Measurements from ENCODE around the gene WWC2. TPM values are rescaled to one million over a fixed set of nuclear protein-coding genes. Genes with fewer than 3 reads are reported as not detected.

The WWC2 gene
- total and polyA plus RNA-seq, 7 donors, result 2.9 to 15.5 (median 7.8) TPM

- Histone ChIP-seq H3K4me1 (no peaks in the 10 kb centered on the region), H3K27me3 (ENCODE audit: insufficient read depth in 3 of 3, low read length in 2 of 3) (no peaks in the 10 kb centered on the region), H3K36me3 (ENCODE audit: insufficient read depth in 1 of 2, low read depth in 1 of 2) (no peaks in the 10 kb centered on the region), H3K9me3 (no peaks in the 10 kb centered on the region), H3K27ac (no peak overlapping the region), H3K4me3 (no peak overlapping the region)
- no peak for TF ChIP-seq CTCF (IDR thresholded peaks at IDR 0.05)
- DNase-seq, result no peak
- intact Hi-C loops (cut with DNase I), result no loop called here
- WGBS, 3 donors, result 56 to 61% (median 58%) methylated on average over 15 of the region's 15 CpGs
- ATAC-seq, result no peak
Observed at GRCh38 chr4:183362916-183363542, 264.0 kb downstream of the WWC2 start.

- no peak for TF ChIP-seq CTCF (IDR thresholded peaks at IDR 0.05)
- WGBS, 3 donors, result 68 to 77% (median 74%) methylated on average over 10 of the region's 10 CpGs
- intact Hi-C loops (cut with DNase I), result no loop called here
Observed at GRCh38 chr4:183364025-183364424, 265.0 kb downstream of the WWC2 start.

GRCh38 chr4:183366206-183366835 is 267.3 kb downstream of the WWC2 start:
- Histone ChIP-seq H3K9me3 (no peaks in the 10 kb centered on the region), H3K4me1 (no peaks in the 10 kb centered on the region), H3K4me3 (no peak overlapping the region), H3K27ac (no peak overlapping the region), H3K27me3 (ENCODE audit: insufficient read depth in 3 of 3, low read length in 2 of 3) (peaks cover 0 to 3% (median 0%) of the 10 kb centered on the region in 3 donors), H3K36me3 (ENCODE audit: insufficient read depth in 1 of 2, low read depth in 1 of 2) (no peaks in the 10 kb centered on the region)
- intact Hi-C loops (cut with DNase I), result no loop called here
- ATAC-seq (no peak), DNase-seq (no peak)
- 77 to 86% (median 85%) methylated on average over 16 of the region's 16 CpGs for WGBS, 3 donors
- no peak for TF ChIP-seq CTCF (IDR thresholded peaks at IDR 0.05)

More at GRCh38 chr4:183364025-183364424, 265.0 kb downstream of the WWC2 start:
- Histone ChIP-seq H3K4me1 (no peaks in the 10 kb centered on the region), H3K4me3 (no peak overlapping the region), H3K36me3 (ENCODE audit: insufficient read depth in 1 of 2, low read depth in 1 of 2) (no peaks in the 10 kb centered on the region), H3K27ac (no peak overlapping the region), H3K9me3 (no peaks in the 10 kb centered on the region), H3K27me3 (ENCODE audit: insufficient read depth in 3 of 3, low read length in 2 of 3) (no peaks in the 10 kb centered on the region)
- ATAC-seq (no peak), DNase-seq (no peak)

GRCh38 chr4:183369073-183369472 is 270.0 kb downstream of the WWC2 start:
- no peak overlapping the region for H3K4me3 ChIP-seq
- 68 to 73% (median 70%) methylated on average over 8 of the region's 8 CpGs for WGBS, 3 donors
- intact Hi-C loops (cut with DNase I), result no loop called here
- no peak for ATAC-seq
- peaks cover 0 to 3% (median 0%) of the 10 kb centered on the region in 3 donors for H3K27me3 ChIP-seq (ENCODE audit: insufficient read depth in 3 of 3, low read length in 2 of 3)
- no peak for DNase-seq
- H3K4me1 ChIP-seq, result no peaks in the 10 kb centered on the region
- H3K9me3 ChIP-seq, result peaks cover 5% of the 10 kb centered on the region
- TF ChIP-seq CTCF (IDR thresholded peaks at IDR 0.05), result no peak
- H3K27ac ChIP-seq, result no peak overlapping the region
- H3K36me3 ChIP-seq (ENCODE audit: insufficient read depth in 1 of 2, low read depth in 1 of 2), result no peaks in the 10 kb centered on the region

Other genes starting within 250 kb of the WWC2 start
- 10 to 100 TPM; 35.3 to 54.0 (median 47.0) TPM for gene DCTD, start 181.9 kb upstream of the WWC2 start, total RNA-seq
- 10 to 100 TPM; 30.5 to 63.4 (median 56.9) TPM for gene DCTD, start 181.9 kb upstream of the WWC2 start, polyA plus RNA-seq
- not detected for gene CLDN22, start 221.0 kb downstream of the WWC2 start, total RNA-seq
- gene CLDN22, start 221.0 kb downstream of the WWC2 start, polyA plus RNA-seq, result not detected
- gene CLDN24, start 223.2 kb downstream of the WWC2 start, total RNA-seq, result not detected
- not detected for gene CLDN24, start 223.2 kb downstream of the WWC2 start, polyA plus RNA-seq

Measured in psoas muscle (tissue), 8 donors.